Transverse colon (tissue), 4 donors: ENCODE measurements around the gene AQP11. TPM values are rescaled to one million over a fixed set of nuclear protein-coding genes. Genes with fewer than 3 reads are reported as not detected.

Source experiments
- DNase-seq: peaks from one replicate; pipeline ENCODE4 v3.0.0-alpha.2; 2019
- H3K27ac ChIP-seq, 4 donors: fragments of 200-600 bp; sonication (generic); 2 replicates each; pipeline ENCODE4 v1.5.1; 2016 to 2018; ENCODE audit warnings: inconsistent platforms in 4 of 4
- H3K27me3 ChIP-seq: fragments of 200-600 bp; sonication (generic); 2 replicates; pipeline ENCODE4 v1.5.1; 2017; ENCODE audit warnings: inconsistent platforms
- H3K36me3 ChIP-seq, 4 donors: fragments of 200-600 bp; sonication (generic); 2 replicates each; pipeline ENCODE4 v1.5.1; 2017 to 2019; ENCODE audit warnings: inconsistent platforms in 4 of 4
- H3K4me1 ChIP-seq, 4 donors: fragments of 200-600 bp; sonication (generic); 2 replicates each; pipeline ENCODE4 v1.5.1; 2017 to 2020; ENCODE audit warnings: inconsistent platforms in 4 of 4
- H3K4me3 ChIP-seq, 4 donors: fragments of 200-600 bp; sonication (generic); 1 replicate in 1 of 4; 2 replicates in 3 of 4; pipeline versions ENCODE4 v1.5.1 to v1.6.1; 2017 to 2019; ENCODE audit warnings: inconsistent platforms in 4 of 4
- H3K9me3 ChIP-seq, 2 donors: fragments of 200-600 bp; sonication (generic); 2 replicates each; pipeline ENCODE4 v1.5.1; 2017 to 2019; ENCODE audit warnings: inconsistent platforms in 2 of 2
- EP300 ChIP-seq: sonication (generic); formaldehyde crosslinking; IDR thresholded peaks from one replicate; pipeline ENCODE4 v1.6.1; 2017; ENCODE audit warnings: antibody characterized with exemption, low read depth
- POLR2A ChIP-seq: fragments of 450-650 bp; IDR thresholded peaks from one replicate; pipeline ENCODE4 v1.6.1; 2016; ENCODE audit warnings: antibody characterized with exemption, mild to moderate bottlenecking, moderate library complexity
- POLR2AphosphoS5 ChIP-seq, 3 donors: sonication (generic); formaldehyde crosslinking; IDR thresholded peaks; one replicate each; pipeline ENCODE4 v1.6.1; 2016; ENCODE audit warnings: antibody characterized with exemption in 3 of 3
- WGBS, 2 donors: methylation state at CpG; one replicate each; pipeline ENCODE4 v1.1.5; 2018; ENCODE audit warnings: low coverage in 1 of 2; 5-methylcytosine and 5-hydroxymethylcytosine counted together
- in situ Hi-C, 4 donors: fragments of 200-750 bp; cut with MboI; loops; one replicate each; pipeline versions ENCODE4 v1.15.0 to v1.15.1; 2017; ENCODE audit warnings: low sequenced_read_pairs in 3 of 4, low pct_ligation_motif_present in 1 of 4, low pct_unique_long_range_greater_than_20kb in 1 of 4
- intact Hi-C: fragments of 100-400 bp; cut with DNase I; formaldehyde crosslinking; loops from one replicate; pipeline ENCODE4 v1.15.1; 2023; ENCODE audit warnings: low total_unique reads
- total RNA-seq, 4 donors: library from RNA; depleted of rRNA; stranded (reverse); fragments of >200 nt; gene quantifications; one replicate each; pipeline ENCODE4 v1.1.0, GENCODE V29; 2016
- TF ChIP-seq, protein P1 (sequence below), 5 experiments: fragments of 200-600 bp in 3 of 5; fragments of 450-650 bp in 2 of 5; sonication (generic) in 3 of 5; IDR thresholded peaks; 1 replicate in 2 of 5; 2 replicates in 3 of 5; pipeline ENCODE4 v1.5.1; 2016 to 2017; ENCODE audit warnings: antibody characterized with exemption in 5 of 5, inconsistent platforms in 3 of 5, mild to moderate bottlenecking in 2 of 5, moderate library complexity in 1 of 5

The AQP11 gene
- total RNA-seq, 4 donors from 2014 or later, result 2.6 to 10.2 (median 7.4) TPM

DNA sequence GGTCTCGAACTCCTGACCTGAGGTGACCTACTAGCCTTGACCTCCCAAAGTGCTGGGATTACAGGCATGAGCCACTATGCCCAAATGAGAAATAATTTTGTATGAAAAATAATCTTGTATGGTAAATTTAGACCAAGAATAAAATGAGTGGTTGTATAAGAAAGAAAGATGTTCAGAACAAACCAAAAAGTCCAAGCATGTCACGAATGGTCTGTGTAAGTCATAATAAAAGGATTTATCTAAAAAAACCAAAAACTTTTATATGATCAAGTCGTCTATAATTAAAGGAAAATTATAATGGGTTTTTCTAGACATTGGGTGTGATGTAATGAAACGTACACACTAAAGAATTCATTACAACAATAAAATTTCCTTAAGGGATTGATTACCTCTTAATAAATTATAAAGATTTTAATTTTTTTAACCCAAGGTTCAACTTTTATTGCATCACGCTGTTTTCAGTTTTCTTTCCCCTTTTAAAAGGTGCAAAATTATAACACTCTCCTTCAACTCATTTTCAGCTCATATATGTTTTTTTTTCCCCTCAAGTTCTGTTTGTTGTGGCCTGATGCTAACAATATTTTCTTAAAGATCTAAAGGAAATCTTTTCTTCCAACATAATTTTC is 8.9 kb upstream of the AQP11 start:
- Histone ChIP-seq H3K4me3 (no peak overlapping the region), H3K4me1 (no peaks in the 10 kb centered on the region), H3K27me3 (no peaks in the 10 kb centered on the region), H3K36me3 (no peaks in the 10 kb centered on the region), H3K27ac (no peak overlapping the region), H3K9me3 (peaks cover 2 to 9% of the 10 kb centered on the region in 2 donors)
- TF ChIP-seq POLR2AphosphoS5 (IDR thresholded peaks at IDR 0.05) (no peak), POLR2A (no peak), EP300 (no peak)
- TF ChIP-seq, protein P1, sequence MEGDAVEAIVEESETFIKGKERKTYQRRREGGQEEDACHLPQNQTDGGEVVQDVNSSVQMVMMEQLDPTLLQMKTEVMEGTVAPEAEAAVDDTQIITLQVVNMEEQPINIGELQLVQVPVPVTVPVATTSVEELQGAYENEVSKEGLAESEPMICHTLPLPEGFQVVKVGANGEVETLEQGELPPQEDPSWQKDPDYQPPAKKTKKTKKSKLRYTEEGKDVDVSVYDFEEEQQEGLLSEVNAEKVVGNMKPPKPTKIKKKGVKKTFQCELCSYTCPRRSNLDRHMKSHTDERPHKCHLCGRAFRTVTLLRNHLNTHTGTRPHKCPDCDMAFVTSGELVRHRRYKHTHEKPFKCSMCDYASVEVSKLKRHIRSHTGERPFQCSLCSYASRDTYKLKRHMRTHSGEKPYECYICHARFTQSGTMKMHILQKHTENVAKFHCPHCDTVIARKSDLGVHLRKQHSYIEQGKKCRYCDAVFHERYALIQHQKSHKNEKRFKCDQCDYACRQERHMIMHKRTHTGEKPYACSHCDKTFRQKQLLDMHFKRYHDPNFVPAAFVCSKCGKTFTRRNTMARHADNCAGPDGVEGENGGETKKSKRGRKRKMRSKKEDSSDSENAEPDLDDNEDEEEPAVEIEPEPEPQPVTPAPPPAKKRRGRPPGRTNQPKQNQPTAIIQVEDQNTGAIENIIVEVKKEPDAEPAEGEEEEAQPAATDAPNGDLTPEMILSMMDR (IDR thresholded peaks at IDR 0.05), result no peak
- in situ Hi-C loops (no loop called here), intact Hi-C loops (no loop called here)
- 86 to 88% methylated on average over 5 of the region's 5 CpGs for WGBS, 2 donors
- no peak for DNase-seq

DNA sequence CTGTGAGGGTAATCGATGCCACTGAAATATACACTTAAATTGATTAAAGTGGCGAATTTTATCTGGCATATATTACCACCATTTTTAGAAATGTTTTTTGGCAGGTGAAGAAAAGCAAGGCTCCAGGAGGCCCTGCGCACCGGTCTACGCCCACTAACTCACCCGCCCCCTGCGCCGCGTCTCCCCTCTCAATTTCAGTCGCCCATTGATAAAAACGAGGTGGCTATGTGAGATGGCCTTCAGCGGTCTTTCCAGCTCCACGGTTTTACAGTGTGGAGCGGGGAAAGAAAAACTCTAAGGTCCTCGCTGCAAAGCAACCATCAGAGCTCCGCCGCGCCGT is 602 bp upstream of the AQP11 start:
- Histone ChIP-seq H3K27me3 (no peaks in the 10 kb centered on the region), H3K9me3 (no peaks in the 10 kb centered on the region), H3K4me3 (peak overlapping the region; percentile 35 to 74 (median 65)), H3K4me1 (peaks cover 10 to 19% (median 14%) of the 10 kb centered on the region in 4 donors), H3K36me3 (no peaks in the 10 kb centered on the region), H3K27ac (peak overlapping the region; percentile 82 to 94 (median 90))
- intact Hi-C loops, result no loop called here
- 4% methylated on average over 12 to 19 of the region's 19 CpGs for WGBS, 2 donors
- no peak for DNase-seq
- in situ Hi-C loops, result no loop called here
- TF ChIP-seq, protein P1 (IDR thresholded peaks at IDR 0.05), result no peak
- TF ChIP-seq EP300, result no peak
- no peak for TF ChIP-seq POLR2A
- TF ChIP-seq POLR2AphosphoS5 (IDR thresholded peaks at IDR 0.05), result no peak

DNA sequence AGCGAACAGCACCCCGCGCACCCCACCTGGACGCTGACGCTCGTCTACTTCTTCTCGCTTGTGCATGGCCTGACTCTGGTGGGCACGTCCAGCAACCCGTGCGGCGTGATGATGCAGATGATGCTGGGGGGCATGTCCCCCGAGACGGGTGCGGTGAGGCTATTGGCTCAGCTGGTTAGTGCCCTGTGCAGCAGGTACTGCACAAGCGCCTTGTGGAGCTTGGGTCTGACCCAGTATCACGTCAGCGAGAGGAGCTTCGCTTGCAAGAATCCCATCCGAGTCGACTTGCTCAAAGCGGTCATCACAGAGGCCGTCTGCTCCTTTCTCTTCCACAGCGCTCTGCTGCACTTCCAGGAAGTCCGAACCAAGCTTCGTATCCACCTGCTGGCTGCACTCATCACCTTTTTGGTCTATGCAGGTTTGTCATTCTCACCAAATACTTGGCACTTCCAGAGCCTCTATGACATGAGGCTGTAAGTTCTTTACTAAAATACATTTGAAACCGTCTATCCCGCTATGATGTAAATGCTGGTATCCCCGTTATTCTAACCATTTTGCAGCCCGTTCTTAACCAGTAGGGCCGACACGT is 535 bp downstream of the AQP11 start:
- DNase-seq, result peak; percentile 57
- 5 to 31% methylated on average over 6 to 31 of the region's 31 CpGs for WGBS, 2 donors
- TF ChIP-seq POLR2AphosphoS5 (IDR thresholded peaks at IDR 0.05), result peak in 1 of 3 donors; percentile 24
- TF ChIP-seq EP300, result no peak
- TF ChIP-seq, protein P1 (IDR thresholded peaks at IDR 0.05), result peak in 2 of 5 experiments; percentile 15 to 35
- peak; percentile 5 for TF ChIP-seq POLR2A

DNA sequence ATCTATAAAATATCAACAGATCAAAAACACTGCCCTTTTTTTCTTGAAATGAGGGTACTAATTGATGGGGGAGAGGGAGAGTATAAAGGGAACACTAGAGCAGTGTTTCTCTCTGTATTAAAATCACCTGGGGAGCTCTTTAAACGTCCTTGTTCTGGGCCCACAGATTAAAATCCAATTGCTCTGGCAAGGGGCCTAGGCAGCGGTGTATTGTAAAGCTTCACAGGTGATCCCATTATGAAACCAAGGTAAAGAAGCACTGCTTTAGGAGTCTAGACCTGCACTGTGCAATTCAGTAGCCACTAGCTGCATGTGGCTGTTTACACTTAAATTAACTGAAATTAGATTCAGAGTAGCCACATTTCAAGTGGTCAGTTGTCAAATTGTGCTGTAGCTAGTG is 3.0 kb downstream of the AQP11 start:
- intact Hi-C loops, result no loop called here
- WGBS, 2 donors, result 39 to 52% methylated on average over 2 of the region's 2 CpGs
- no peaks in the 10 kb centered on the region for H3K27me3 ChIP-seq
- H3K9me3 ChIP-seq, result no peaks in the 10 kb centered on the region
- in situ Hi-C loops, result no loop called here
- H3K4me1 ChIP-seq, result peaks cover 10 to 20% (median 14%) of the 10 kb centered on the region in 4 donors
- no peak overlapping the region for H3K27ac ChIP-seq
- no peaks in the 10 kb centered on the region for H3K36me3 ChIP-seq
- no peak for DNase-seq
- no peak overlapping the region for H3K4me3 ChIP-seq
- TF ChIP-seq EP300 (no peak), POLR2A (no peak), POLR2AphosphoS5 (IDR thresholded peaks at IDR 0.05) (no peak)
- TF ChIP-seq, protein P1 (IDR thresholded peaks at IDR 0.05), result no peak

More for the DNA sequence above, 535 bp downstream of the AQP11 start:
- H3K4me3 ChIP-seq, result peak overlapping the region; percentile 35 to 74 (median 65)
- peaks cover 10 to 20% (median 14%) of the 10 kb centered on the region in 4 donors for H3K4me1 ChIP-seq
- H3K27ac ChIP-seq, result peak overlapping the region; percentile 82 to 94 (median 90)
- in situ Hi-C loops (no loop called here), intact Hi-C loops (no loop called here)
- no peaks in the 10 kb centered on the region for H3K27me3 ChIP-seq
- H3K9me3 ChIP-seq, result no peaks in the 10 kb centered on the region
- no peaks in the 10 kb centered on the region for H3K36me3 ChIP-seq
